ENCODE results near the gene CTDP1. TPM values are rescaled to one million over a fixed set of nuclear protein-coding genes. Genes with fewer than 3 reads are reported as not detected.
"Not testable (repeated sequence)": the region's sequence is repeated elsewhere in the genome, so short reads cannot be mapped to it uniquely, and the experiment has no call there.

CTDP1 gene
- total RNA-seq, 1 donor from 2014 or later: 10.2 TPM

- no peak for DNase-seq
- no peak for ATAC-seq
- intact Hi-C loops (cut with micrococcal nuclease): no loop called here
Observed at GRCh38 chr18:79733135-79733701, 53.6 kb downstream of the CTDP1 start.

GRCh38 chr18:79733986-79734770 is 54.6 kb downstream of the CTDP1 start:
- ATAC-seq: peak; percentile 63
- intact Hi-C loops (cut with micrococcal nuclease): no loop called here
- peak; percentile 56 for DNase-seq

GRCh38 chr18:79735071-79735980 is 55.7 kb downstream of the CTDP1 start:
- DNase-seq (no peak), ATAC-seq (no peak)
- intact Hi-C loops (cut with micrococcal nuclease): no loop called here

GRCh38 chr18:79736230-79736629 is 56.6 kb downstream of the CTDP1 start:
- ATAC-seq (no peak), DNase-seq (no peak)
- intact Hi-C loops (cut with micrococcal nuclease): no loop called here

- ATAC-seq (no peak), DNase-seq (no peak)
- intact Hi-C loops (cut with micrococcal nuclease): no loop called here
Observed at GRCh38 chr18:79736846-79737245, 57.2 kb downstream of the CTDP1 start.

- intact Hi-C loops (cut with micrococcal nuclease): no loop called here
- no peak for ATAC-seq
- DNase-seq: no peak
Observed at GRCh38 chr18:79737426-79737825, 57.8 kb downstream of the CTDP1 start.

GRCh38 chr18:79738041-79738461 is 58.4 kb downstream of the CTDP1 start:
- ATAC-seq (no peak), DNase-seq (no peak)
- intact Hi-C loops (cut with micrococcal nuclease): no loop called here

GRCh38 chr18:79738581-79739439 is 59.2 kb downstream of the CTDP1 start:
- no peak for DNase-seq
- intact Hi-C loops (cut with micrococcal nuclease): no loop called here
- ATAC-seq: peak; percentile 58

GRCh38 chr18:79739440-79739778 is 59.8 kb downstream of the CTDP1 start:
- intact Hi-C loops (cut with micrococcal nuclease): no loop called here
- ATAC-seq (no peak), DNase-seq (no peak)

GRCh38 chr18:79740047-79740446 is 60.4 kb downstream of the CTDP1 start:
- DNase-seq; intact Hi-C loops (cut with micrococcal nuclease); ATAC-seq: not testable (repeated sequence)

- intact Hi-C loops (cut with micrococcal nuclease): no loop called here
- DNase-seq: no peak
- no peak for ATAC-seq
Observed at GRCh38 chr18:79740521-79741361, 61.1 kb downstream of the CTDP1 start.

GRCh38 chr18:79741362-79741700 is 61.7 kb downstream of the CTDP1 start:
- intact Hi-C loops (cut with micrococcal nuclease): no loop called here
- ATAC-seq: no peak
- no peak for DNase-seq

- intact Hi-C loops (cut with micrococcal nuclease): no loop called here
- ATAC-seq (no peak), DNase-seq (no peak)
Observed at GRCh38 chr18:79742076-79742475, 62.5 kb downstream of the CTDP1 start.

- intact Hi-C loops (cut with micrococcal nuclease): no loop called here
- no peak for ATAC-seq
Observed at GRCh38 chr18:79744625-79745024, 65.0 kb downstream of the CTDP1 start.

GRCh38 chr18:79746730-79747129 is 67.1 kb downstream of the CTDP1 start:
- no peak for ATAC-seq
- intact Hi-C loops (cut with micrococcal nuclease): no loop called here
- no peak for DNase-seq

More at GRCh38 chr18:79744625-79745024, 65.0 kb downstream of the CTDP1 start:
- no peak for DNase-seq

- intact Hi-C loops (cut with micrococcal nuclease): no loop called here
- no peak for DNase-seq
Observed at GRCh38 chr18:79747156-79747845, 67.7 kb downstream of the CTDP1 start.

GRCh38 chr18:79748321-79749180 is 68.9 kb downstream of the CTDP1 start:
- DNase-seq: no peak
- intact Hi-C loops (cut with micrococcal nuclease): no loop called here
- ATAC-seq: no peak

More at GRCh38 chr18:79747156-79747845, 67.7 kb downstream of the CTDP1 start:
- no peak for ATAC-seq
